IPS-18a (cell line): Measurements from ENCODE around the gene GHR.

ENCODE experiments used
- H3K27ac ChIP-seq: one replicate; pipeline ENCODE4 v1.5.1; 2013; ENCODE audit warnings: low read length
- H3K27me3 ChIP-seq: one replicate; pipeline ENCODE4 v1.6.1; 2013; ENCODE audit warnings: mild to moderate bottlenecking, low read length; ENCODE audit not compliant: control insufficient read depth, insufficient read depth
- H3K36me3 ChIP-seq: one replicate; pipeline ENCODE4 v1.6.1; 2013; ENCODE audit warnings: low read depth, low read length; ENCODE audit not compliant: control insufficient read depth
- H3K4me1 ChIP-seq: one replicate; pipeline ENCODE4 v1.6.1; 2013; ENCODE audit warnings: low read depth, low read length; ENCODE audit not compliant: control insufficient read depth
- H3K4me3 ChIP-seq: one replicate; pipeline ENCODE4 v1.5.1; 2013; ENCODE audit warnings: low read length
- H3K9ac ChIP-seq: one replicate; pipeline ENCODE4 v1.6.1; 2013; ENCODE audit warnings: mild to moderate bottlenecking, low read length, moderate library complexity
- H3K9me3 ChIP-seq: one replicate; pipeline ENCODE4 v1.6.1; 2013; ENCODE audit warnings: low read depth, low read length; ENCODE audit not compliant: control insufficient read depth

GHR gene

GRCh38 chr5:42552597-42552996 lies 129.4 kb downstream of the GHR start:
- Histone ChIP-seq H3K36me3 (no peaks in the 10 kb centered on the region), H3K9me3 (no peaks in the 10 kb centered on the region), H3K27ac (no peak overlapping the region), H3K27me3 (no peaks in the 10 kb centered on the region), H3K4me3 (no peak overlapping the region), H3K4me1 (no peaks in the 10 kb centered on the region), H3K9ac (no peak overlapping the region)

- Histone ChIP-seq H3K9ac (no peak overlapping the region), H3K36me3 (no peaks in the 10 kb centered on the region), H3K9me3 (no peaks in the 10 kb centered on the region), H3K27me3 (no peaks in the 10 kb centered on the region), H3K4me3 (no peak overlapping the region), H3K27ac (no peak overlapping the region), H3K4me1 (no peaks in the 10 kb centered on the region)
Measured at GRCh38 chr5:42553461-42553860, 130.2 kb downstream of the GHR start.

GRCh38 chr5:42555010-42555409 lies 131.8 kb downstream of the GHR start:
- Histone ChIP-seq H3K4me3 (no peak overlapping the region), H3K9ac (no peak overlapping the region), H3K27ac (no peak overlapping the region), H3K9me3 (no peaks in the 10 kb centered on the region), H3K27me3 (no peaks in the 10 kb centered on the region), H3K36me3 (no peaks in the 10 kb centered on the region), H3K4me1 (no peaks in the 10 kb centered on the region)

GRCh38 chr5:42555797-42556196 lies 132.6 kb downstream of the GHR start:
- H3K27me3 ChIP-seq = no peaks in the 10 kb centered on the region
- H3K27ac ChIP-seq = no peak overlapping the region
- H3K9ac ChIP-seq = no peak overlapping the region
- no peaks in the 10 kb centered on the region for H3K36me3 ChIP-seq
- H3K4me3 ChIP-seq = no peak overlapping the region
- H3K9me3 ChIP-seq = no peaks in the 10 kb centered on the region
- no peaks in the 10 kb centered on the region for H3K4me1 ChIP-seq

GRCh38 chr5:42557689-42558088 lies 134.4 kb downstream of the GHR start:
- H3K4me3 ChIP-seq = no peak overlapping the region
- H3K4me1 ChIP-seq = no peaks in the 10 kb centered on the region
- H3K36me3 ChIP-seq = no peaks in the 10 kb centered on the region
- no peaks in the 10 kb centered on the region for H3K9me3 ChIP-seq
- H3K27ac ChIP-seq = no peak overlapping the region
- no peak overlapping the region for H3K9ac ChIP-seq
- no peaks in the 10 kb centered on the region for H3K27me3 ChIP-seq

GRCh38 chr5:42561656-42562055 lies 138.4 kb downstream of the GHR start:
- Histone ChIP-seq H3K4me1 (no peaks in the 10 kb centered on the region), H3K9me3 (no peaks in the 10 kb centered on the region), H3K9ac (no peak overlapping the region), H3K36me3 (no peaks in the 10 kb centered on the region), H3K4me3 (no peak overlapping the region), H3K27ac (no peak overlapping the region), H3K27me3 (no peaks in the 10 kb centered on the region)

- Histone ChIP-seq H3K9me3 (no peaks in the 10 kb centered on the region), H3K36me3 (no peaks in the 10 kb centered on the region), H3K4me1 (no peaks in the 10 kb centered on the region), H3K4me3 (no peak overlapping the region), H3K9ac (no peak overlapping the region), H3K27me3 (no peaks in the 10 kb centered on the region), H3K27ac (no peak overlapping the region)
Measured at GRCh38 chr5:42564689-42565356, 141.6 kb downstream of the GHR start.

- Histone ChIP-seq H3K36me3 (no peaks in the 10 kb centered on the region), H3K27ac (no peak overlapping the region), H3K4me1 (no peaks in the 10 kb centered on the region), H3K9me3 (no peaks in the 10 kb centered on the region), H3K9ac (no peak overlapping the region), H3K27me3 (no peaks in the 10 kb centered on the region), H3K4me3 (no peak overlapping the region)
Measured at GRCh38 chr5:42566652-42567295, 143.5 kb downstream of the GHR start.

GRCh38 chr5:42569325-42569724 lies 146.1 kb downstream of the GHR start:
- H3K27ac ChIP-seq = no peak overlapping the region

GRCh38 chr5:42569953-42570548 lies 146.8 kb downstream of the GHR start:
- Histone ChIP-seq H3K36me3 (no peaks in the 10 kb centered on the region), H3K27ac (no peak overlapping the region), H3K27me3 (no peaks in the 10 kb centered on the region), H3K9ac (no peak overlapping the region), H3K4me1 (no peaks in the 10 kb centered on the region), H3K9me3 (no peaks in the 10 kb centered on the region), H3K4me3 (no peak overlapping the region)

More at GRCh38 chr5:42569325-42569724, 146.1 kb downstream of the GHR start:
- Histone ChIP-seq H3K9ac (no peak overlapping the region), H3K4me1 (no peaks in the 10 kb centered on the region), H3K9me3 (no peaks in the 10 kb centered on the region), H3K36me3 (no peaks in the 10 kb centered on the region), H3K4me3 (no peak overlapping the region), H3K27me3 (no peaks in the 10 kb centered on the region)

- no peak overlapping the region for H3K9ac ChIP-seq
- H3K9me3 ChIP-seq = no peaks in the 10 kb centered on the region
- no peaks in the 10 kb centered on the region for H3K4me1 ChIP-seq
- H3K27me3 ChIP-seq = no peaks in the 10 kb centered on the region
- no peak overlapping the region for H3K27ac ChIP-seq
- H3K36me3 ChIP-seq = no peaks in the 10 kb centered on the region
- H3K4me3 ChIP-seq = no peak overlapping the region
Measured at GRCh38 chr5:42570966-42571960, 148.0 kb downstream of the GHR start.
